Lower lobe of right lung (tissue), 2 donors: Measurements from ENCODE around the gene MAP2K2. TPM values are rescaled to one million over a fixed set of nuclear protein-coding genes. Genes with fewer than 3 reads are reported as not detected.

ENCODE experiments used
- ATAC-seq, 2 donors: fragments of 200-7000 bp; cut with Tn5 transposase; one replicate each; pipeline ENCODE4 v1.9.1; 2020 to 2022; ENCODE audit warnings: mild to moderate bottlenecking in 2 of 2, moderate library complexity in 2 of 2
- DNase-seq: peaks from one replicate; pipeline ENCODE4 v3.0.0-alpha.2; 2020
- H3K27ac ChIP-seq: fragments of 200-600 bp; one replicate; pipeline ENCODE4 v1.8.0; 2022
- H3K27me3 ChIP-seq: fragments of 200-600 bp; one replicate; pipeline ENCODE4 v1.8.0; 2022; ENCODE audit warnings: low read depth
- H3K36me3 ChIP-seq: fragments of 200-600 bp; one replicate; pipeline ENCODE4 v1.8.0; 2022; ENCODE audit warnings: mild to moderate bottlenecking
- H3K4me1 ChIP-seq: fragments of 200-600 bp; one replicate; pipeline ENCODE4 v1.8.0; 2022
- H3K4me3 ChIP-seq: fragments of 200-600 bp; one replicate; pipeline ENCODE4 v1.8.0; 2022; ENCODE audit warnings: mild to moderate bottlenecking
- H3K9me3 ChIP-seq: fragments of 200-600 bp; one replicate; pipeline ENCODE4 v1.8.0; 2022
- CTCF ChIP-seq: fragments of 200-600 bp; IDR thresholded peaks from one replicate; pipeline ENCODE4 v1.8.0; 2022; ENCODE audit warnings: antibody characterized with exemption, mild to moderate bottlenecking
- intact Hi-C: fragments of 100-400 bp; cut with DNase I; formaldehyde crosslinking; loops from one replicate; pipeline ENCODE4 v1.11.0; 2022
- total RNA-seq: library from RNA; stranded (reverse); fragmentation: NEBNext Ultra II Directional; extraction: Animal tissue kit (Norgen Biotek cat#: 25700); gene quantifications from one replicate; pipeline ENCODE4 v1.2.1, GENCODE V29; 2021
- donor health status: DM: no; HTN: yes; CAD: no; lungs with severe emphysema.

The MAP2K2 gene
- total RNA-seq, 1 donor from 2014 or later = 125 TPM

GRCh38 chr19:4108767-4109625 lies 14.9 kb downstream of the MAP2K2 start:
- Histone ChIP-seq H3K4me3 (no peak overlapping the region), H3K4me1 (peaks cover 6% of the 10 kb centered on the region), H3K36me3 (peaks cover 83% of the 10 kb centered on the region), H3K9me3 (no peaks in the 10 kb centered on the region), H3K27ac (no peak overlapping the region), H3K27me3 (no peaks in the 10 kb centered on the region)
- DNase-seq (peak; percentile 59), ATAC-seq (peak; percentile 17 to 34)
- TF ChIP-seq CTCF = no peak
- intact Hi-C loops = no loop called here

GRCh38 chr19:4103080-4103433 lies 20.9 kb downstream of the MAP2K2 start:
- H3K27ac ChIP-seq = no peak overlapping the region
- H3K4me1 ChIP-seq = no peaks in the 10 kb centered on the region
- H3K36me3 ChIP-seq = peaks cover 88% of the 10 kb centered on the region
- ATAC-seq (no peak), DNase-seq (no peak)
- no peaks in the 10 kb centered on the region for H3K27me3 ChIP-seq
- H3K4me3 ChIP-seq = no peak overlapping the region
- no peak for TF ChIP-seq CTCF
- H3K9me3 ChIP-seq = no peaks in the 10 kb centered on the region
- intact Hi-C loops = no loop called here

GRCh38 chr19:4102339-4103079 lies 21.4 kb downstream of the MAP2K2 start:
- Histone ChIP-seq H3K4me1 (no peaks in the 10 kb centered on the region), H3K4me3 (no peak overlapping the region), H3K27me3 (no peaks in the 10 kb centered on the region), H3K27ac (no peak overlapping the region), H3K36me3 (peaks cover 86% of the 10 kb centered on the region), H3K9me3 (no peaks in the 10 kb centered on the region)
- no peak for DNase-seq
- no peak for ATAC-seq
- intact Hi-C loops = no loop called here
- no peak for TF ChIP-seq CTCF

GRCh38 chr19:4101496-4101770 lies 22.5 kb downstream of the MAP2K2 start:
- no peak overlapping the region for H3K27ac ChIP-seq
- no peaks in the 10 kb centered on the region for H3K4me1 ChIP-seq
- H3K4me3 ChIP-seq = no peak overlapping the region
- no peaks in the 10 kb centered on the region for H3K9me3 ChIP-seq
- no peaks in the 10 kb centered on the region for H3K27me3 ChIP-seq
- no peak for DNase-seq
- intact Hi-C loops = no loop called here
- no peak for TF ChIP-seq CTCF
- H3K36me3 ChIP-seq = peaks cover 80% of the 10 kb centered on the region
- no peak for ATAC-seq

- no peak for DNase-seq
- Histone ChIP-seq H3K27me3 (no peaks in the 10 kb centered on the region), H3K4me3 (no peak overlapping the region), H3K27ac (no peak overlapping the region), H3K36me3 (peaks cover 77% of the 10 kb centered on the region), H3K4me1 (no peaks in the 10 kb centered on the region), H3K9me3 (no peaks in the 10 kb centered on the region)
- TF ChIP-seq CTCF = no peak
- intact Hi-C loops = no loop called here
- no peak for ATAC-seq
Observed at GRCh38 chr19:4100647-4101495, 23.1 kb downstream of the MAP2K2 start.
